Right kidney (tissue), 1 donor: ENCODE data around the gene KCTD19.

Experiments used
- DNase-seq: peaks from one replicate; pipeline ENCODE4 v3.0.0-alpha.2; 2016

The KCTD19 gene

DNA sequence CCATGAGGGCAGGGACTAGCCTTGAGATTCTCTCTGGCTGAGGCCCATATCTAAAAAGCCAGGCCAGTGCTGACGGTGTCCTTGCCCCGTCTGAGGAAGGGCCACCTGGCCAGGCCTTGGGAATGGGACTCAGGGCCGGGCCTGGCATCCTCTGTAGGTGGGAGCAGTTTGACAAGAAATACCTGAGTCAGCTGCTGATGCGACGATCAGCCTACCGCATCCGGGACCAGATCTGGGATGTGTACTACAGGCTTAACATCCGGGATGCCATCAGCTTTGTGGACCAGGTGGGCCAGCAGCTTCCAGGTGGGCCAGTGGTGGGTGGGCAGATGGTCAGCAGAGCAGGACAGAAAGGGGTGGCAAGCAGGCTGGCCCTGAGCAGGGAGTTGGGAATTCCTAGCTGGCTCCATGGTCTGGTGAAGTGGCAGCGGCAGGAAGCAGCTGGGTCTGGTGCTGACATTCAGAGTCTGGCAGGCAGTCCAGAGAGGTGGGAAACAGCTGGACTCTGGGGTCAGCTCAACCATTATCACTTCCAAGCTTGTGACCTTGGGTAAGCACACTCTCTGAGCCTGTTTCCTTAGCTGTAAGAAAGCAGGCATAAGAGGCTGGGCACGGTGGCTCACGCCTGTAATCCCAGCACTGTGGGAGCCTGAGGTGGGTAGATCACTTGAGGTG, 68.2 kb downstream of the KCTD19 start:
- no peak for DNase-seq

DNA sequence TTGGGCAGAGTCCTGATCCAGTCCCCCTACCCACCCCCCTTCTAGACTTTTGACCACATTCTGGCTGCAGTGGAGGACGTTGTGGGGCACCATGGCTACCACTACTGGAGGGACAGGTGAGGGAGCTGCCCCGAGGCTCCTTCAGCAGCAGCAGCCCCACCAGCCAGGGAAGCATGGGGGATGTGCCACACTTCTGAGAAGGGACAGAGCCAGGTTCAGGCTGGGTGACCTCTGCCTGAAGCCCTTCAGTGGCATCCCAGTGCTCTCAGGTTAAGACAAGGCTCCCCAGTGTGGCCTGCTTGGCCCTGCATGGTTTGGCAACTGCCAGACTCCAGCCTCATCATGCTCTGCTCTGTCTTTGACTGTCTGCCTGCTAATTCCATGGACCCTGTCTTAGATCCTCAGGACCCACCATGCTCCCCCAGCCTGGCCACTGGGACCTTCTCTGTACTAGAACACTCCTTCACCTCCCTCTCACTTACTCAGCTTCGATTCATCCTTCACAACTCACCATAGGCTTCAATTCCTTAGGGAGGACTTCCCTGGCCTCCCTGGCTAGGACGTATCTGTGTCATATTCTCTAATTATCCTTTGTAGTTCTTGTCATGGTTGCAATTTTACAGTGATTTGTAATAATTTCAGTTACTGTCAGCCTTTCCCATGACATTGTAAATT, 68.9 kb downstream of the KCTD19 start:
- no peak for DNase-seq

DNA sequence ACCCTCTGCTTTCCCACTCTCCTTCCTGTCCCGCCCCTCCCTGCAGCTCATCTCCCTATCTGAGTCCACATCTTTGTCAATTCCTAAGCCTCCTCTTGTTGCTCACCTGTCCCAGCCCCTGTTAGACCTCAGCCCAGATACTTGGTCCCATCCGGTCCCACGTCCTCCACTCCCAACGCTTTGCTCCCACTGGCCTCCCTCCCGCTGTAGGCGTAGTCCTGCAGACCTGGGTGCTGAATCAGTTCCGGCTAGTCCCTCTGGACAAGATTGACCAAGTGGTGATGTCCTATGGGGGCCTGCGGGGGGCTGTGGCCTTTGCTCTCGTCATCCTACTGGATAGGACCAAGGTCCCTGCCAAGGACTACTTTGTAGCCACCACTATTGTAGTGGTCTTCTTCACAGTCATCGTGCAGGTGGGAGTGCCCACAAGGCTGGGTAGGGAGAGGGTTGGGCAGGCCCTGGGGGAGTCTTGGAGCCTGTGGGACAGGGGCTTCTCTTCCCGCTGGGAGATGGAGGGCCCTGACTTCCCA, 69.8 kb downstream of the KCTD19 start:
- DNase-seq, result no peak

DNA sequence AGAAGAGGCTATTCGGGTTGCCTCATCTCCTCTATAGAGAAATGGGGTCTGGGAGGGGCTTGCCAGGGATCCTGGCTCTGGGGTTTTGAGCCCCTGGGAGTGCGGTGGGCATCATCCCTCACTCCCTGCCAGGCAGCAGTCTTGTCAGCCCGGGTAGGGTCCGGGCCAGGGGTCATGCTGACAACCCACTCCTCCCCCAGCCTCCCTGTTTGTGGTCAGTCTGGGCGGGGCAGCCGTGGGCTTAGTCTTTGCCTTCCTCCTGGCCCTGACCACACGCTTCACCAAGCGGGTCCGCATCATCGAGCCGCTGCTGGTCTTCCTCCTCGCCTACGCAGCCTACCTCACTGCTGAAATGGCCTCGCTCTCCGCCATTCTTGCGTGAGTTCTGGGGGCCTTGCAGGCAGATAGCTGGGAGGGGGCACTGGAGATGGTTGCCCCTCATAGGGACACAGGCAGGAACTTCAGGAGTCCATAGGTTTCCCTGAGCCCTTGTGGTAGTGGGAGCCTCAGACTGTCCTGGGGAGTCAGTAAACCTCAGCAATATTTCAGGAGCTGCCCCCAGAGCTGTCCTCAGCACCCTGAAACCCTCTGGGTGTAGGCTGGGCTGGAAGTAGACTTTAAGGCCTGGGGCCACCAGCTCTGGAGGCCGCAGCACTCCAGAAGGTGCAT, 70.9 kb downstream of the KCTD19 start:
- DNase-seq, result no peak

DNA sequence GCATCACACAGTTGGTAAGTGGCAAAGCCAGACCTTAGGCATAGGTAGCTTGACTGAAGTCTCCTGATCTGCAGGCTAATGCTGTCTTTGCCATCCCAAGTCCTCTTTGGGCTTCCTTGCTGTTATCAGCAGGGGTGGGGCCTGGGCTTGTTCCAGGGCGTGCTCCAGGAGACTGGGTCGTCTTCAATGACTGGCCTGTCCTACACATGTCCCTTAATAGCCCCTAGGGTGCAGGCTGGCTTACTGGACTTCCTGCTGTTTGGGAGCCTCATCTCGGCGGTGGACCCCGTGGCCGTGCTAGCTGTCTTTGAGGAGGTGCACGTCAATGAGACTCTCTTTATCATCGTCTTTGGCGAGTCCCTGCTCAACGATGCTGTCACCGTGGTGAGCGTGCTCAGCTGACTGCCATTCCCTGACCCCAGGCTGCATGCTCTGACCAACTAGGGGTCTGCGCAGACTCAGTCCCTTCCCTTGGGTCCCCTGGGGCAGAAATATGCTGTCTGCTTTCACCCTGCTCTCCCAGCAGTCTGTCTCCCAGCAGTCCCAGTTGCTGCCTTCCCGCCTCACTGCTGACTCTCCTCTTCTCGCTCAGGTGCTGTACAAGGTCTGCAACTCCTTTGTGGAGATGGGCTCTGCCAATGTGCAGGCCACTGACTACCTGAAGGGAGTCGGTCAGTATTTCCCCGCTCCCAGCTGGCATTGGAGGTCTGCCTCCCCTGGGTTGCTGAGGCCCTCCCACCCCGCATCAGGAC, 71.6 kb downstream of the KCTD19 start:
- no peak for DNase-seq

DNA sequence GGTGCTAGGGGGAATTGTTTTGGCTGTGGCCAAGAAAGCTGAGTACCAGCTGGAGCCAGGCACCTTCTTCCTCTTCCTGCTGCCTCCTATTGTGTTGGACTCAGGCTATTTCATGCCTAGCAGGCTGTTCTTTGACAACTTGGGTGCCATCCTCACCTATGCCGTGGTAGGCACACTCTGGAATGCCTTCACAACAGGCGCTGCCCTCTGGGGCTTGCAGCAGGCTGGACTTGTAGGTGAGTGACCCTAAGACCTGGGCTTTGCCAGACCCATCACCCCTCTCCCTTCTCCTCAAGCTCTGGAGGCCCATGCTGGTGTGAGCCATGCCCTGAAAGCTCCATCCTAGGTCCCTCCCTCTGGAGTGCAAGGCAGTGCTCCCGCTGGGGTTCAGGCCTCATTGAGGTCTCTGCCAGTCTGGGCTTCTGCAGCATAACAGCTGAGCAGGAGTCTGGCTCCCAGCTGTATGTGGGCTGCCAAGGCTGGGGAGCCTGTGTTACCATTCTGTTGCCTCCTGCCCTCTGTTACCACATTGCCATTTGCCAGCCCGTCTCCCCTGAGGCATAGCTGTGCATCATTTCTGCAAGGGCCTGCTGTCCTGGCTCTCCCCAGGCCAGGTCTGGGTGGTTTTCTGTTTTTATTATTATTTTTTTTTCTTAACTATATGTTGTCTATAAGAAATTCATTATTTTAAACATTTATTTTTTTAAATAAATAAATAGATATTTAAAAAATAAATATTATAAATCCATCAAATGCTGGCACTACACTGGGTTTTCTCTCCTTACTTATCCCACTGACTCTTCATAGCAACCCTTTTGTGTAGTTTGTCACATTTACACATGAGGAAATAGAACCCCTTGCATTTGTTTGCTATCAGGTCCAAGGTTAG, 73.7 kb downstream of the KCTD19 start:
- DNase-seq, result no peak

DNA sequence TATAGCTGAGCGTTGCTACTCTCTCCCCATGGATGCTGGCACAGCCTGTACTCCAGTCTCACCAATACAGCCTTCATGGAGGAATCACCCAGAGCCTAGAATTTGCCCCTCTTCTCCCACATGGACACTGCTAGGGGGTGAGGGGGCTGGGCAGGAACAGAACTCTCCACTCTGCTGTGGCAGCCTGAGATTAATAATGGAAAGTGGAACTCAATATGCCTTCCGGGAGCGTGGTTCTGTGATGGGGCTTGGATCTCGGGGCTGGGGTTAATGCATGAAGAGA, 76.6 kb downstream of the KCTD19 start:
- DNase-seq, result no peak

DNA sequence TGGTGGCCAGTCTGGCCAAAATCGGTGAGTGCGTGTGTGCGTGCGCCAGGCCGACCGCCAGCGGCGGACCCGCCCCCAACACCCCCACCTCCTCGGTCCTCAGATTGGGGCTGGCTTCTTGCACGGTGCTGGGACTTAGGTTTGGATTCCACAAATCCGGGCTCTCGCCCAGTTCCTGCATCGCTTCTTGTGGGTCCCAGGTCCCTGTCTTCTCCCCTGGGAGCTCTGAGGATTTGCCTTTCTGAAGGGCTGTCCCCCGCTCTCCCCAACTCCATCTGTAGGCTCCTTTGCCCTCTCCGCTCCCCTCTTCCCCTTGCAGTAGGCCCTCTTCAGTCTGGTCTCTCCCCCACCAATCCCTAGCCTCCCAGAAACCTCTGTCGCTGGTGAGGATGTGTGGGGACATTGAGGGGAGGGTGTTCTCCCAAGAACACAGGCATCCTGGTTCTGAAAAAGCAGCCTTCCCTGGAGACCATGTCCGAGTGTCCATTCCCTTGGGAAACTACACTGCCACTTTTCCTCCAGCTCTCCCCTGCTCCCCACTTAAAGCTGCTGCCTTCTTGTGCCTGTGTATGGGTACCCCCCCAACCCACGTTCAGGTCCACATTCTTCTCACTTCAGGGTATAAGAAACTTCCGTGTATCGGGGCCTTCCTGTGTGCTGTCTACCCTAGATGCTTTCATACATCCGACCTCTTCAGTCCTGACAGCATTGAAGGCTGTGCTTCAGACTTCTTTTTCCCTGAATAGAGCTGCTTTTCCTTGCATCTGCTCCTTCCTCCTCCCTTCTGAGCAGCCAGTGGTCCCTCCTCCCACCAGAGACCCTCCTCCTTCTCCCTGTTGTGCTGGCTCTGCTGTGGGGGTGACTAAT, 77.1 kb downstream of the KCTD19 start:
- DNase-seq, result no peak

DNA sequence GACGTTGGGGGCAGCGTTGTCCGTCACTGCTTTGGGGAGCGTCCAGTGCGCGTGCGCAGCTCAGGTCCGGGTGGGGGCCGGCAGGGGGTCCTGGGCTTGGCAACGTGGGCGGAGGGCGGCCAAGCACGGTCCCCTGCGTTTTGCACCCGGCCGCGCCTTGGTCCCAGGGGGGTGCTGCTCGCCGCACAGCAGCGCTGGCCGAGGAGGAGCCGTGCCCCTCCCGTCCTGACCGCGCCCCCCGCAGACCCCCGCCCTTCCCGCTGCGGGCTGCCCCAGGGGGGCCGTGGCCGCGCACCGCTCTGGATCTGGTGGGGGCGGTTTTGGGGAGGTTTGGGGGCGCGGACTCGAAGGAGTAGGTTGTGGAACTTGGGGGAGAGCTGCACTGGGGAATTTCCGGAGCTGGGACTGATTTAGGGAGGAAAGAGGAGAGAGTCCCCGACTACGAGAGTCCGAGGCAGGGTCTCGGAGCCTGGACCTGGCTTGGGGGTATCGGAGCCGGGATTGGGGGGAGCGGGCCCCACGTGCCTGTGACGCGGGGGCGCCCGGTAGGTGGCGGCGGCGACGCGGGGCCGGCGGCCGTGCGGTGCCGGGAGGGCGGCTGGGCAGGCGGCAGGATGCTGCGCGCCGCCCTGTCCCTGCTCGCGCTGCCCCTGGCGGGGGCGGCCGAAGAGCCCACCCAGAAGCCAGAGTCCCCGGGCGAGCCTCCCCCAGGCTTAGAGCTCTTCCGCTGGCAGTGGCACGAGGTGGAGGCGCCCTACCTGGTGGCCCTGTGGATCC, 78.0 kb downstream of the KCTD19 start, which contains the start of gene SLC9A5:
Gene SLC9A5, plus strand, starts transcription at position 579 of the 777 bp plus-strand sequence. Its CDS starts 36 bp downstream, at position 615.
- peak; percentile 73 for DNase-seq

DNA sequence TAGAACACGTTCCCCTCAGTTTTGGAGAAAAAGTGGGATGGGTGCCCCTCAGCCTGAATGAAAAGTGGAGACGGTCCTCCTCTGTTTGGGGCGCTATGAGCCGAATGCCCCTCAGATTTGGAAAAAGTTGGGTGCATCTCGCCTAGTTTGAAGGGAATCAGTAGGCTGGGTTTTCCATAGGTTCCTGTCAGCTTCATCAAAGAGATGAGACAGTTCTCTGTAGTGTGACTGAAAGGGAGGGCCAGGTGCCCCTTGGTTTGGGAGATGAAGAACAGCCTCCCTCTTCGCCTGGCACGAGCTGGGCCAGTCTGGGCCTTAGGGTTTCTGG, 78.5 kb downstream of the KCTD19 start:
- DNase-seq, result peak; percentile 40

DNA sequence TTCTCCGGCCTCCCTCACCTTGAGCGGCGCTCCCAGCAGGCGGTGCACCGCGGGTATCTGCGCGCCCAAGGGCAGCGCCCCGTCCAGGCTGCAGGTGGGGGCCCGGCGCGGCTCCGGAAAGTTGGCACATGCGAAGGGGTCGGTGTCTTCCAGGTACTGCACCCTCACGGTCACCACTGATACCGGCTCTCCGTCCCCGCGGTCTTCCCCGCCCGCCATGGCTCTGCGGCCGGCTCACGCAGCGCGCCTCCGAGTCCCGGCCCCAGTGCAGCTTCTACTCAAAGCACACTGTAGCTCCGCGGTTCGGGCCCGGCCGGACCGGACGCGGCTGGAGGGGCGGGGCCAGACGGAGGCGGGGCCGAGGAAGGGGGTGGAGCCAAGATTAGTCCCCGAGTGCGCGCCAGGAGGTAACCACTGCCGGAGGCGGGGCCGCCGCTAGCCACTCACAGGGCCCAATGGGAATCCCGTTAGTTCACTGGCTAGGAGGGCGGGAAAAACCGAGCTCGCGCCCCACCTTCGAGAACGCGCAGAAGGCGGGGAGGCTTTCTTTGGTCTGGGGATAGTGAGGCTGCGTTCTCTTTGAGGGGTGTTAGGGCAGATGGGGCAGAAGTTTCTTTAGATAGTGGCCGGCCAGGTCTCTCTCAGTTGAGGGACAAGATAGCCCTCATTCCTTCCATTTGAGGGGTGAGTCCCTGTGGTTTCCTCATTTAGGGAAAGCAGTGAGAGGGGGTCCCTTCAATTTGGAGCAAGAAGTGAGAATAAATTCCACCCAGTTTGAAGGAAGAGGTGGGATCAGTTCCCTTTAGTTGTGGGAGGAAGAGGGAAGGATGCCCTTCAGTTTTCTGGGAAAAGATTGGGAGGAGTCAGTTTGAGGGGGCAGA, 79.1 kb downstream of the KCTD19 start, which contains the start of gene FHOD1:
Gene FHOD1, minus strand, starts transcription at position 290 of the 881 bp plus-strand sequence. Its CDS starts 71 bp downstream, at position 219.
- peak; percentile 88 for DNase-seq

DNA sequence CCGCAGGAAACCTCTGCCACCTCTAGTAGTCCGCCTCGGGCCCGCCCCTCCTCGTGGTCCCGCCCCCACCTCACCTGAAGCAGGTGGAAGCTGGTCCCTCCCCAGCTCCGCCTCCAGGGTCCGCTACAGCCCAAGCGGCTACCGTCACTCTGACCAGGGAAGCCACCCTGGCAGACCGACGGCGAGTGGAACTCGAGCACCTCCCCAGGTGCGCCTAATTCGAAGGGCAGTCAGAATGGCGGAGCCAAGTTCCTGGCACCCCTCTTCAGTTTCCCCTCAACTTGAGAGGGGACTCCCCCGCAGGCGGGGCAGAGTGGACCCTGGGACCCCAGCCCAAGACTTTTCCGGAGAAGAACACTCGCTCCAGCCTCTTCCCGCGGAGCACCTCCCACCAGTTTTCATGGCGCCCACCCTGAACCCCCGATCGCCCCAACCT, 79.8 kb downstream of the KCTD19 start:
- DNase-seq, result no peak

DNA sequence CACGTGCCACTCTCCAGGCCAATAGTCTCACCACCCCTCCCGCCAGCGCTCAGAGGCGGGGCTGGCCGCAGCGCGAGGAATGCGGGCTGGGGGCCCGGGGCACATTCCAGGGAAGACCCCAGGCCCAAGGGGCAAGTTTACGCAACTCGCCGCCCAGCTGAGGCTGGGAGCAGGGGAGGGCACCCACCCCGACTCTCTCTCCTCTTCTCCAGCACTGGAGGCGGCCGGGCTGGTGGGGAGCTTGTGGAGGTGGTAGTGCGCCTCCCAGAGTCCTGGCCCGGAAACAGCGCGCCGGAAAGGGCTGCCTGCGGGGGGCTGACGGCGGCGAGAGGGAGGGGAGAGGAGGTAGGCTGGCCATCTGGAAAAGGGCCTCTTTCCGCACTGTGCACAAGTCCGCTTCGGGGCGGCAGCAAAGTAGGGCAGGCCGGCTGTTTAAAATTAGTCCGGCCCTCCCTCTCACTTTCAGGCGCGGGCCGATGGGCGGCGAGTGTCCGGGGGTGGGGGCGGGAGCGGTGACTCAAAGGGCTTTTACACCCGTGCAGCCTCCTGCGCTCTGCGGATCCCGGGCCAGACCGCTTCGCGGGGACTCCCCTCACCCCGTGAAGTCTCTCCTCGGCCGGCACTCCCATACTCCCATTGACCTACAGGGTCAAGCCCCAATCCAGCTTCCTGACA, 80.3 kb downstream of the KCTD19 start:
- peak; percentile 96 for DNase-seq

DNA sequence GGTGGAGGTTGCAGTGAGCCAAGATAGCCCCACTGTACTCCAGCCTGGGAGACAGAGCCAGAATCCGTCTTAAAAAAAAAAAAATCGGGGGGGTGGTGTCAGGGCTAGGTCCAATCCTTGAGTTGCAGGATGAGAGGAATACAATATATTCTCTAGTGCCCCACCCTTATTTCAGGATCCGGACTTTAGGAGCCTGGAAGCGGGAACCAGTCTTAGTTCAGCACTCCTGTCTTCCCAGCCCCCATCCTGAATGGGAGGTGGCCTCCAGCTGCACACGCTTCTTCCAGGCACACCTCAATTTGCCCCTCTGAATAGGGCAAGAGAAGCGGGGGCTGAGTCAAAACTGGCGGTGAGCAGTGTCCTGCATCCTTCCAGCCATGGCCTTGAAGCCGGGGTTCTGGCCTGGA, 80.9 kb downstream of the KCTD19 start:
- no peak for DNase-seq

DNA sequence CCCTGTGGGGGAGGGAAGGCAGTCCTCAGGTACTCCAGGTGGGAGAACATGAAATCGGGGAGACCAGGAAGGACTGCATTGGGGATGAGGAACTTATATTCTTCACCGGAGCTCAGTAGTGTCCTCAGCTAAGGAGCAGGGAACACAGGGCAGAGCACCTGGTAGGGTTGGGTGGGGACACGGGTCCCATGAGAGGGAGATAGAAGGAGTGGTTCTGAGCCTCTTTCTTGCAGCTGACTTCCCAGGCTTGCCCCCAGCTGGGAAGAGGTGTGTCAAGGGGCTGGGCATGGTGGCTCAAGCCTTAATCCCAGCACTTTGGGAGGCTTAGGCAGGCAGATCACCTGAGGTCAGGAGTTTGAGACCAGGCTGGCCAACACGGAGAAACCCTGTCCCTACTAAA, 81.4 kb downstream of the KCTD19 start:
- DNase-seq, result no peak

DNA sequence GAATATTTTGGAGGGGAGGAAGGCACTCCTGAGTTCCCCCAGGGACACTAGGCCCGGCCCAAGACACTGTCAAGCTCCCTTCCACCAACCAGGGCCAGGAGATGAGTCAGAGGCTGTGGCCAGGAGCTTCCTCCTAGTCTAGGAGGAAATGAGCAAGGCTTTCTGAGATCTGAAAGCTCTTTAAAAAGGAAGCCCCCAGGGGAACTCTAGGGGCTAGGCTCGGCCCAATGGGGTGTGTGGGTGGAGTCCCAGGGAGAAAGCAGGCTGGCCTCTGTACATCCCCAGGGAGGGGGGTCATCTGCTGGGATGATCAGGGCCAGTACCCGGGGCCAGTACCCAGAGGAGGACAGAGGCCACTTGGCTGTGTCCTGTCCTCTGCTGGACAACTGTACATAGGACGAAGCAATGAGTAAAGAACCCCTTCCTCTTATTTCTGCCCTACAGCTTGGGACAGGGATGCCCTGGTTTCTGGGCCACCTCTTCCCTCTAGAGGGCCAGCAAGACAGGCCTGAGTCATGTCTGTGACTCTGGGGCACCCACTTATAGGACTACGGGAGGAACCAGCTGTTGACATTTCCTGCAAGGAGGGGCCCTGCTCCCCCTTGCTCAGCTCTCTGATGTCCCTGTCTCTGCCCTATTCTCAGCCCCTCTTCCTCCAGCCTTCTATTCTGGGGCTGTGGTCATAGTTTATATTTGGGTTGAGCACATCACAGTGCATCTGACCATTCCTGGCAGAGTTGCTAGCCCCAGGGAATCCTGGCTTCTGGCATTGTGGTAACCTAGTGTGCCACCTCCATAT, 82.0 kb downstream of the KCTD19 start:
- no peak for DNase-seq

DNA sequence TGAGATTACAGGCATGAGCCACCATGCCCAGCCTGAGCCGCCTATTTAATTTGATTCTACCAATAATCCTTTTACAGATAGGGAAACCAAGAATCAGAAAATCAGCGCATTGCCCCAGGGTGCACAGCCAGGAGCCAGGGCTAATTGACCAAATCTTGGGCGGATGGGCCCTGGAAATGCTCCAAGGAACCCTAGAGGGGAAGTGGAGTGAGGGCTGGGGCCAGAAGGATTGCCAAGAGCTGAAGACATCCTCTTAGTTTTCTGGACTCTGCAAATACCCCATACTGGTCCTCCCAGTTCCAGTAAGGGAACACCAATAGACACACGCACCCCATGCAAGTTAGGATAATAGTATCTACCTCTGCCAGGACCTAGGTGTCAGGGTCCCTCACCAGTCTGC, 83.1 kb downstream of the KCTD19 start:
- no peak for DNase-seq
